ENCODE measurements around the gene SETBP1. TPM values are rescaled to one million over a fixed set of nuclear protein-coding genes. Genes with fewer than 3 reads are reported as not detected.

SETBP1 gene
- total RNA-seq, 1 donor from 2014 or later, result 131 TPM

DNA sequence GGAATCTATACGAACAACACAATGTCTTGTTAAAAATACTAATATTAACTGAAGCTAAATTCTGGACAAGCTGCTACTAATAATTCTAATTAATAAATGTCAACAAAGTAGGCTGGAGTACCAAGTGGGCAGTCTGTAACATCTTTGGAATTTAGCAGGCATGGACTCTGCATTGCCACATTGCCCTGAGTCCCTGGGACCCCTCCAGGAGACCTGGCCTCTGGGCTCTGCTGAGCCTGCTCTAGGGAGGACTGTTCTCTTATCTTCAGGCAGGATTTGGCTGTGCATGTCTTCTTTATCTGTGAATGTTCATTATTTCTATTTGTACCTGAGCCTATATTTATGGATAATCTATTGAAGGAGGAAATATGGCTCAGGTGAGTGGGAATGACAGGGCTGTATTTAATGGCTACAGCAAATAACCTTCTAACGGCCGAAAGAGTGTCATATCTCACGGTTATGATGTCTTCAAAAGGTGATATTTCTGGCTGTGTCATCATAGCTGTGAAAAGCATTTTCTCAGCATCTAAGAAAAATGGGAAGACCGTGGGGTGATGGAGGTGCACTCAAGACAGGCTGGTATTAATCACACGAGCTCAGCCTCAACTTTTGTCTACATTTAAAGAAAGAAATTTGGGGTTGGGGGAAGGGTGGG lies 28.6 kb upstream of the SETBP1 start:
- H3K27ac Mint-ChIP-seq (ENCODE audit: unreplicated experiment), result no peak overlapping the region
- H3K4me3 Mint-ChIP-seq (ENCODE audit: unreplicated experiment), result no peak overlapping the region
- DNase-seq (ENCODE audit: low spot score), result no peak
- no peak for TF ChIP-seq CTCF (IDR thresholded peaks at IDR 0.05; ENCODE audit: unreplicated experiment)
- peaks cover 3% of the 10 kb centered on the region for H3K4me1 Mint-ChIP-seq (ENCODE audit: unreplicated experiment)
- no peaks in the 10 kb centered on the region for H3K9me3 Mint-ChIP-seq (ENCODE audit: unreplicated experiment)
- no peaks in the 10 kb centered on the region for H3K36me3 Mint-ChIP-seq (ENCODE audit: low read depth, unreplicated experiment)
- peaks cover 4% of the 10 kb centered on the region for H3K27me3 Mint-ChIP-seq (ENCODE audit: unreplicated experiment)

- H3K27ac Mint-ChIP-seq (ENCODE audit: unreplicated experiment), result no peak overlapping the region
- DNase-seq (ENCODE audit: low spot score), result no peak
- no peaks in the 10 kb centered on the region for H3K36me3 Mint-ChIP-seq (ENCODE audit: low read depth, unreplicated experiment)
- H3K4me1 Mint-ChIP-seq (ENCODE audit: unreplicated experiment), result peaks cover 3% of the 10 kb centered on the region
- peaks cover 4% of the 10 kb centered on the region for H3K27me3 Mint-ChIP-seq (ENCODE audit: unreplicated experiment)
- H3K9me3 Mint-ChIP-seq (ENCODE audit: unreplicated experiment), result no peaks in the 10 kb centered on the region
- TF ChIP-seq CTCF (IDR thresholded peaks at IDR 0.05; ENCODE audit: unreplicated experiment), result no peak
- no peak overlapping the region for H3K4me3 Mint-ChIP-seq (ENCODE audit: unreplicated experiment)
These were observed 28.0 kb upstream of the SETBP1 start for GRCh38 chr18:44652722-44653121.

DNA sequence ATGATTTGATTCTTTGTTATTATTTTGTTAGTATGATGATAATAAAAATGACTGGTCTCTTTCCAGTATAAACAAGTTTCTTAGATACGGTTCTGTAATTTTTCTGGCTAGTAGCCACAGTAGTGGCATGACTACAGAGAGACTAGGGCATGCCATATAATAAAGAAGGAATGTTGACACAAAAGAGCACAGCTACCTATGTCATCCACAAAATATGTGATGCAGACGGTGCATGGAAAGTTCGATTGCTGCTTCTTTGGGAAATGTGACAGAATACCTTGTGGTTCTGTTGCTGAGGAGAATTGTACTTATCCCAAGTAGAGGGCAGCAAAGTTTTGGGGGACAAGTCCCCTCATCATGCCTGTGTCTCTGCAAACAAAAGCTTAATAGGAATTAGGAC lies 26.1 kb upstream of the SETBP1 start:
- no peaks in the 10 kb centered on the region for H3K9me3 Mint-ChIP-seq (ENCODE audit: unreplicated experiment)
- no peak overlapping the region for H3K27ac Mint-ChIP-seq (ENCODE audit: unreplicated experiment)
- no peak for TF ChIP-seq CTCF (IDR thresholded peaks at IDR 0.05; ENCODE audit: unreplicated experiment)
- peaks cover 2% of the 10 kb centered on the region for H3K27me3 Mint-ChIP-seq (ENCODE audit: unreplicated experiment)
- peaks cover 3% of the 10 kb centered on the region for H3K4me1 Mint-ChIP-seq (ENCODE audit: unreplicated experiment)
- no peak overlapping the region for H3K4me3 Mint-ChIP-seq (ENCODE audit: unreplicated experiment)
- H3K36me3 Mint-ChIP-seq (ENCODE audit: low read depth, unreplicated experiment), result no peaks in the 10 kb centered on the region
- no peak for DNase-seq (ENCODE audit: low spot score)

DNA sequence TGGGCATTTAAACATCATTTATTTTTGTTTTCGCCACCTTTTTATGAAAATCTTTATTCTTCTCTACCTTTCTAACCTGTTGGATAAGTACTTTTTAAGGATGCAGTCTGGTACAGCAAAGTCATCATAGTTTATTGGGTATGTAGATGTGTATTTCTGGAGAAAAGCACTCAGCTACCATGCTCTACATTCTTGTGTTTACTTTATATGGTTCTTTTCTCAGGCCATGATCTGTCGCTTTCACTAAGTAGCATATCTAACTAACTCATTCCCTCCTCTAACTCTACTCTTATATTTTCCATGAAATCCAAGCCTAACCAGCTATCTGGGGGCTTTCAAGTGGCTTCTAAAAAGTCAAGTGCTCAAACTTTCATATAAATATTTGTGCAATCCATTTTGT lies 25.3 kb upstream of the SETBP1 start:
- peaks cover 3% of the 10 kb centered on the region for H3K4me1 Mint-ChIP-seq (ENCODE audit: unreplicated experiment)
- no peak for DNase-seq (ENCODE audit: low spot score)
- no peak overlapping the region for H3K4me3 Mint-ChIP-seq (ENCODE audit: unreplicated experiment)
- H3K36me3 Mint-ChIP-seq (ENCODE audit: low read depth, unreplicated experiment), result no peaks in the 10 kb centered on the region
- TF ChIP-seq CTCF (IDR thresholded peaks at IDR 0.05; ENCODE audit: unreplicated experiment), result no peak
- H3K27ac Mint-ChIP-seq (ENCODE audit: unreplicated experiment), result no peak overlapping the region
- no peaks in the 10 kb centered on the region for H3K27me3 Mint-ChIP-seq (ENCODE audit: unreplicated experiment)
- H3K9me3 Mint-ChIP-seq (ENCODE audit: unreplicated experiment), result no peaks in the 10 kb centered on the region

DNA sequence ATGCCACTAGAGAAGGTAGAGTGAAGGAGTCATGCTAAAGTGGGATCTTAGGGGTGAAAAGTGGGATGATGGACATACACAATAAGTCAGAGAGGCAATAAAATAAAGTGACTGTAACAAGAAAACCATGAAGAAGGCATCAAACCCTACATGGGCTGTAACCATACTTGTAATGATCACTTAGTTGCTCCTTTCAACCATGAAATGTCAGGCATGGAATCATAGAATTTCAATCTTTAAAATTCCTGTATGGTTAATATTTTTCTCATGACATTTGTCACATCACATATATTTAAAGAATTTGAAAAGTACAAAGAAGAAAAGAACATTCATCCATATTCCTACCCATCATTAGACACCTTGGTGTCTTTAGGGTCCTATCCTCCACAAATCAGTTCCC lies 20.9 kb upstream of the SETBP1 start:
- no peaks in the 10 kb centered on the region for H3K27me3 Mint-ChIP-seq (ENCODE audit: unreplicated experiment)
- DNase-seq (ENCODE audit: low spot score), result no peak
- H3K9me3 Mint-ChIP-seq (ENCODE audit: unreplicated experiment), result no peaks in the 10 kb centered on the region
- TF ChIP-seq CTCF (IDR thresholded peaks at IDR 0.05; ENCODE audit: unreplicated experiment), result no peak
- H3K4me1 Mint-ChIP-seq (ENCODE audit: unreplicated experiment), result peaks cover 8% of the 10 kb centered on the region
- H3K36me3 Mint-ChIP-seq (ENCODE audit: low read depth, unreplicated experiment), result no peaks in the 10 kb centered on the region
- H3K27ac Mint-ChIP-seq (ENCODE audit: unreplicated experiment), result no peak overlapping the region
- H3K4me3 Mint-ChIP-seq (ENCODE audit: unreplicated experiment), result no peak overlapping the region

Data from endothelial cell (in vitro differentiated cells).